HEK293T (cell line): ENCODE measurements around the gene PDE3B.

Source experiments
- CTCF ChIA-PET: fragments of 350-600 bp; formaldehyde crosslinking; extraction: SDS; loops from one replicate; lab custom pipeline; 2021; ENCODE audit warnings: antibody characterized with exemption, inconsistent platforms; lab: Yijun Ruan, JAX
- POLR2A ChIA-PET: fragments of 350-600 bp; formaldehyde crosslinking; extraction: SDS; loops from one replicate; lab custom pipeline; 2020; ENCODE audit warnings: antibody characterized with exemption, inconsistent platforms; lab: Yijun Ruan, JAX
- DNase-seq: peaks from one replicate; pipeline ENCODE4 v3.0.0; 2012; ENCODE audit warnings: mixed read lengths; ENCODE audit errors: extremely low spot score
- ARNT ChIP-seq: fragments of 450-650 bp; IDR thresholded peaks from 2 replicates; pipeline ENCODE4 v1.6.1; 2017; ENCODE audit warnings: mild to moderate bottlenecking
- BHLHE40 ChIP-seq: fragments of 450-650 bp; IDR thresholded peaks from 2 replicates; pipeline ENCODE4 v1.6.1; 2016; ENCODE audit warnings: mild to moderate bottlenecking, moderate library complexity, borderline replicate concordance
- CTBP1 ChIP-seq: fragments of 450-650 bp; IDR thresholded peaks from 2 replicates; pipeline ENCODE4 v1.6.1; 2016; ENCODE audit warnings: borderline replicate concordance
- ELF4 ChIP-seq: fragments of 450-650 bp; IDR thresholded peaks from 2 replicates; pipeline ENCODE4 v1.6.1; 2017; ENCODE audit warnings: antibody characterized with exemption
- FOXA1 ChIP-seq: fragments of 450-650 bp; IDR thresholded peaks from 2 replicates; pipeline ENCODE4 v1.6.1; 2016; ENCODE audit warnings: mild to moderate bottlenecking
- FOXK2 ChIP-seq: fragments of 450-650 bp; IDR thresholded peaks from 2 replicates; pipeline ENCODE4 v1.6.1; 2016; ENCODE audit warnings: mild to moderate bottlenecking
- FOXM1 ChIP-seq: fragments of 450-650 bp; IDR thresholded peaks from 2 replicates; pipeline ENCODE4 v1.6.1; 2017; ENCODE audit warnings: mild to moderate bottlenecking, borderline replicate concordance
- HDGF ChIP-seq: fragments of 450-650 bp; IDR thresholded peaks from 2 replicates; pipeline ENCODE4 v1.6.1; 2017; ENCODE audit warnings: antibody characterized with exemption, borderline replicate concordance
- L3MBTL2 ChIP-seq: fragments of 450-650 bp; conservative IDR thresholded peaks from 2 replicates; pipeline ENCODE4 v1.6.1; 2016; ENCODE audit warnings: mild to moderate bottlenecking
- LEF1 ChIP-seq: fragments of 450-650 bp; IDR thresholded peaks from 2 replicates; pipeline ENCODE4 v1.6.1; 2017; ENCODE audit warnings: mild to moderate bottlenecking, borderline replicate concordance
- NFRKB ChIP-seq: fragments of 450-650 bp; IDR thresholded peaks from 2 replicates; pipeline ENCODE4 v1.6.1; 2016; ENCODE audit warnings: mild to moderate bottlenecking, moderate library complexity
- PKNOX1 ChIP-seq: fragments of 450-650 bp; IDR thresholded peaks from 2 replicates; pipeline ENCODE4 v1.6.1; 2016
- SP1 ChIP-seq: fragments of 450-650 bp; IDR thresholded peaks from 2 replicates; pipeline ENCODE4 v1.6.1; 2017
- SUZ12 ChIP-seq: fragments of 450-650 bp; IDR thresholded peaks from 2 replicates; pipeline ENCODE4 v1.6.1; 2016; ENCODE audit warnings: mild to moderate bottlenecking
- TARDBP ChIP-seq: fragments of 450-650 bp; IDR thresholded peaks from 2 replicates; pipeline ENCODE4 v1.6.1; 2016
- ZNF384 ChIP-seq: fragments of 450-650 bp; IDR thresholded peaks from 2 replicates; pipeline ENCODE4 v1.6.1; 2016

The PDE3B gene

GRCh38 chr11:14812757-14813156, 169.2 kb downstream of the PDE3B start:
- TF ChIP-seq ELF4, result no peak
- TF ChIP-seq FOXA1, result no peak
- no peak for TF ChIP-seq SUZ12
- TF ChIP-seq CTBP1, result no peak
- no peak for TF ChIP-seq LEF1
- no peak for TF ChIP-seq HDGF
- TF ChIP-seq NFRKB, result no peak
- no peak for TF ChIP-seq FOXK2
- no peak for TF ChIP-seq ARNT
- no peak for TF ChIP-seq TARDBP
- TF ChIP-seq PKNOX1, result no peak
- POLR2A ChIA-PET, result no interaction called here
- CTCF ChIA-PET, result no interaction called here
- DNase-seq, result no peak

GRCh38 chr11:14813516-14813915, 169.9 kb downstream of the PDE3B start:
- POLR2A ChIA-PET, result no interaction called here
- no peak for DNase-seq
- TF ChIP-seq BHLHE40 (no peak), HDGF (no peak), FOXA1 (no peak), CTBP1 (no peak), ELF4 (no peak), PKNOX1 (no peak), FOXK2 (no peak), TARDBP (no peak), ARNT (no peak), NFRKB (no peak), SUZ12 (no peak), ZNF384 (no peak), L3MBTL2 (no peak), LEF1 (no peak)
- CTCF ChIA-PET, result no interaction called here

- TF ChIP-seq ZNF384, result no peak
- no peak for TF ChIP-seq SP1
- TF ChIP-seq SUZ12, result no peak
- no peak for TF ChIP-seq ELF4
- TF ChIP-seq TARDBP, result no peak
- TF ChIP-seq NFRKB, result no peak
- no peak for TF ChIP-seq L3MBTL2
- TF ChIP-seq BHLHE40, result no peak
- TF ChIP-seq HDGF, result no peak
- TF ChIP-seq FOXA1, result no peak
- TF ChIP-seq LEF1, result no peak
- no peak for TF ChIP-seq FOXM1
- no peak for TF ChIP-seq PKNOX1
- POLR2A ChIA-PET, result no interaction called here
- CTCF ChIA-PET, result no interaction called here
- DNase-seq, result no peak
Measured at GRCh38 chr11:14818779-14819178, 175.2 kb downstream of the PDE3B start.

GRCh38 chr11:14819596-14819995, 176.0 kb downstream of the PDE3B start:
- ChIA-PET POLR2A (no interaction called here), CTCF (no interaction called here)
- DNase-seq, result no peak
- TF ChIP-seq CTBP1 (no peak), ARNT (no peak), FOXM1 (no peak)

GRCh38 chr11:14821031-14821430, 177.4 kb downstream of the PDE3B start:
- POLR2A ChIA-PET, result no interaction called here
- TF ChIP-seq HDGF (no peak), ARNT (no peak), SUZ12 (no peak), ZNF384 (no peak), ELF4 (no peak), FOXA1 (no peak), CTBP1 (no peak), PKNOX1 (no peak), SP1 (no peak), BHLHE40 (no peak), LEF1 (no peak), NFRKB (no peak), FOXK2 (no peak)
- no peak for DNase-seq
- CTCF ChIA-PET, result no interaction called here

- TF ChIP-seq HDGF (no peak), SUZ12 (no peak), ZNF384 (no peak), L3MBTL2 (no peak), SP1 (no peak), PKNOX1 (no peak), ARNT (no peak), TARDBP (no peak), FOXA1 (no peak), FOXM1 (no peak), LEF1 (no peak)
- no peak for DNase-seq
- ChIA-PET POLR2A (no interaction called here), CTCF (no interaction called here)
Measured at GRCh38 chr11:14826600-14826999, 183.0 kb downstream of the PDE3B start.
